GM21526 (cell line): ENCODE data around the gene ARHGEF37.

ENCODE experiments used
- ATAC-seq: cut with Tn5 transposase; IDR thresholded peaks from one replicate; pipeline ENCODE4 v1.9.1; 2021; ENCODE audit warnings: moderate library complexity; ENCODE audit not compliant: unreplicated experiment, low FRiP score

ARHGEF37 gene

DNA sequence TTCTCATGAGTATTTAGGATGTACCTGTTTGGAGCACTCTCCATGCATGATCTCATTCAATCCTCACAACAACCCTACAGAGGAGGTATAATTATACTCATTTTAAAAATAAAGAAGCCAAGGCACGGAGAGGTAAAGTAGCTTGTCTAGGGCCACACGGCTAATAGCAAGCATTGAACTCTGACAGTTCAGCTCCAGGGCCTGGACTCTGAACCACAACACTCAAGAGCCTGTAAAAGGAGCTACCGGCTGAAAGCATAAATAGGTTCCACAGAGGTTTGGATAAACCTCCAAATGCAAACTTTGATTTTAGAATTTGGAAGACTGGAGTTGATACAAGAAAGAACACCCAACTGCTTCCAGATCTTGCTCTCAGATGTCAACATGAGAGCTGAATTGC lies 41.2 kb downstream of the ARHGEF37 start:
- ATAC-seq: no peak

DNA sequence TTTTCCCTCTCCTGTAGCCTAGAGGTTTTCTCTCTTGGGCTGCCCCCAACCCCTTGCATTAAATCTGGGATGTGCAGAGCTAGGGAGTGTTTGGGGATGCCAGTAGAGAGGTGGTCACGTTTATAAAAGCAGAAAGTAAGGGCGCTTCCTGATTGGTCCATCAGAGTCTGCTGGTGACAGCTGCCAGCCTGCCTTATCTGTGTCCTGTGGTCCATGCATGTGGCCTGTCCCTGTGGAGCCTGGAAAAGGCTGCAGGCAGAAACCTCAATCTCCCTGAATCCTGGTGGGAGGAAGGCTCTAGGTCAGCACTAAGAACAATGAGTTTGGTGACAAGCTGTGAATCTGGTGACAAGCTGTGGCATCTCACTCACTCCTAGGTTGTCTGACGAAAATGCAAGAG lies 42.2 kb downstream of the ARHGEF37 start:
- ATAC-seq: no peak

DNA sequence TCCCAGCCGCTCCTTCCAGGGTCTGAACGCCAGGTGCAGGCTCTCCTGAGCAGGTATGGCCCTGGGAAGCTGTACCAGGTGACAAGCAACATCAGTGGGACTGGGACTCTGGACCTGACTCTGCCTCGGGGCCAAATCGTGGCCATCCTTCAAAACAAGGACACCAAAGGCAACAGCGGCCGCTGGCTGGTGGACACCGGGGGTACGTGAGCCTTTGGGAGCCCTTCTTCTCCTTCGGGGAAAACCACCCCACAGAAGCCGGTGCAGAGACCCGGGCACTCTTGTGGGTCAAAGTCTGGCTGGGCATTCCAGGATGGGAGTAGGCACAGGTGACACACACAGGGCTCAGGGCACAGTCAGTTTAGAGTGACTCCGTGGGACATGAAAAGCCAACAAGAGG lies 45.8 kb downstream of the ARHGEF37 start:
- ATAC-seq: no peak

DNA sequence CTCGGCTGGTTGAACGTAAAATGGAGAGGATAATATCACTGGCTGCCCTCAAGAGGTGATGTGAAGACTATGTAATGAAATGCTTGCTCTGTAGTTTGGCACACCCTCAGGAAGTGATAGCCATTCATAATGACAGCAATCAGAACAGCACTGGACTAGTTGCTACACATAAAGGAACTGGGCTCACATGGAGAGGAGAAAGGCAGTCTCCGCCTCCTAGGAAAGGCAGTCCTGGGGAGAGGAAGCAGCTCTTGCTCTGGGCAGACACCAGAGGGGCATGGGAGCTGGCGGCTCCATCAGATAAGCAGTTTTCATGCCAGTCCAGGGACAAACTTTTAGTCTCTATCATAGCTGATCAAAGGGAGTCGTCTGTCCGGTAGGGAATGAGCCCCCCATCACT lies 46.9 kb downstream of the ARHGEF37 start:
- no peak for ATAC-seq

DNA sequence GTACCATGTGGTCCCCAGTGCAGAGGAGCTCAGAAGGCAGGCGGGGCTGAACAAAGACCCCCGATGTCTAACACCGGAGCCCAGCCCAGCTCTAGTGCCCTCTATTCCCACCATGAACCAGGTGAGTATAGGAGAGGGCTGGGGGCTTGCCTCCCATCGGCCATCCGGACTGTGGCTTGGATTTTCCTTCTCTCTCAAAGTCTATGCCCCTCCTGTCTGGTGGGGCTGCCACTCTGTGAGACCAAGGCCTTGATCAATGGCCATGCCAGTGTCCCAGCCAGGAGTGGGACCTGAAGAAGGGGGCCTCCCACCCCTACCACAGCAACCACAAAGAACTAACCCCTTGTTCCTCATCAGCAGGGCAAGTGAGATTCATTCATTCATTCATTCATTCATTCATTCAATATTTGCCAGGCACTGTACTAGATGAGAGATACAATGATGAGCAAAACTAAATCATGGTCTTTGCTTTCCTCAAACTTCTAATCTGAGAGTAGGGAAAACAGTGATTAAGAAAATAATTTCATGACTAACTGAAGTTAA lies 47.6 kb downstream of the ARHGEF37 start:
- no peak for ATAC-seq

DNA sequence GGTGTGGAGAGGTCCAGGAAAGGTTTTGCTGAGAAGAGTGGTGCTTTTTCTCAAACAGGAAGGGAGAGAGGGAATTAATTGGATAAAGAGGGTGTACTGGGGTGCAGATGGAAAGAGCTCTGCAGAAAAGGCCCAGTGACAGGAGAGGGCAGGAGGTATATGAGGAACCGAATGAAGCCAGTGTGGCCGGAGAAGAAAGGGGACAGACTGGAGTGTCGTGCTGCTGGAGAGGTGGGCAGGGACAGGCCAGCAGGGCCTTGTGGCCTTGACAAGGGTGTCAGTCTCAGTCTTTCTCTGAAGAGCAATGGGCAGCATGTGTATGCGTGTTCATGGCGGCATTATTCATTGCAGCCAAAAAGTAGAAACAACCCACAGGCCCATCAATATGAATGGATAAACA lies 48.1 kb downstream of the ARHGEF37 start:
- no peak for ATAC-seq

DNA sequence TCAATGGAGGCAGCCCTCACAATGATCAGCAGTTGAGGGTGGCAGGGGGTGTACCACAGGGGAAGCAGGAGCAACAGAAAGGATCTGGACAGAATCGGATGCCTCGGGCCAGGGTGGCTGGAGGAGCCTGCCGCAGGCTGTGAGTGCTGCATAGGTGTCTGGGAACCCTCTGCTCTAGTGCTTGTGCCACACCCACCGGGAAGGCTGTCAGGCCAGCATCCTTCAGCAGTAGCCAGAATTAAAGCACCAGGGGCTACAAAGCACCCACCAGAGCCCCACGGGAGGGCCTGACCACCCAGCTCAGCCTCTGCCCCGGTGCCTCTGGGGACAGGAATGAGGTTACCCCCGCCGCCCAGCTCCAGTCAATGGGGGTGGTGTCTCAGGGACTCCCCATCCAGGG lies 49.0 kb downstream of the ARHGEF37 start:
- no peak for ATAC-seq

DNA sequence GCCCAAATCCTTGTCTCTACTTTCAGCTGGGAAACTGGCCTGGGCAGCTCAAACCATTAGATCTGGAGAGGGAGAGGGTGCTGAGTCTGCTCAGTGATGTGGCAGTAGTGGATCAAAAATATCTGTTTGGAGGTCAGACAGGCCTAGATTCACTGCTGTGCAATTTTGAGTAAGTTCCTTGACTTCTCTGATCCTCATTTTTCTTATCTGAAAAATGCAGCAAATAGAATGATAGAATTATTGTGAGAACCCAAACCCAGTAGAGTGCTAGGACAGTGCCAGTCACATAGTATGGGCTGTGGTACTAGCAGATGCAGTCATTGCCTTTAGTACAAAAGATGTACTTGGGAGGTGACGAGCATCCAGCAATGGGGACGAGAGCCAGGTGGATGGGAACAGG lies 50.2 kb downstream of the ARHGEF37 start:
- no peak for ATAC-seq

DNA sequence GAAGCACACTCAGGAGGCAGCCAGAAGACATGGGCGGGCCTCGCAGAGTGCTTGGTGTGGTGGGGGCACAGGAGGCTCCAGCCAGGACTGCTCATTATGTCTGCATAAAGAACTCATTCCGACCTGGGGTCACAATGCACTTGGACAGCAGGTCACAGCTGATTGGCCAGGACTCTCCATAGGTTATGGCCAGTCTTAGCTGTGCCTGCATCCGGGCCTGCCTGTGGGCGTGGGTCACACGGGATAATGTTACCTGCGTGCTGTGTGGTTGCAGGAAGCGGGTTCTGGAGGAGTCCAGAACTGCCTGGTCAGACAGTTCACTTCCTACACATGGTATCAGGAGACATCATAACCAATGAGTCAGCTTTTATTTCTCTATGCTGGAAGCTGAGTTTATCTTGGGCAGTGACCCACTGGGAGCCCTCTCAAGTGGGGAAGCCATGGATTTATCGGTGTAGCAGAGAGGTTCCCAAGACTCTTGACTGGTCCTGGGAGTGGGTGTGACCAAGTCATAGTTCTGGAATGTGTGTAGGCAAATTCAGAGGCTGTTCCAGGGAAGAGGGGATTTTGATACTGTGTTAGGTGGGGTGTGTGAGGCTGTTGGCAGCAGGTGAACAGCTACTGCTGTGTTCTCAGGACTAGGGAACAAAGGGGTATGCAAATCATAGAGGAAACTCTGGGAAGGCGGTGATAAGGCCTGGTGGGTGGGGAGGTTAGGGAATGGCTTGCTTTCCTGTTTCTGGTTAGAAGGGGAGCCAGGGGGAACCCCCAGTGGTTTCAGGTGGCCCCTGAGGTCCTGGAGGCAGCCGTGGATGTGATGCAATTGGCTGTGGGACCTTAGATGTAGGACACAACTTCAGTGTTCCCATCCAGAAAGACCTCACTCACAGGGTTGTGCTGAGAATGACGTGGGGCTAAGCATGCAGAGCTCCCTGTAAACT lies 51.3 kb downstream of the ARHGEF37 start:
- ATAC-seq: no peak

DNA sequence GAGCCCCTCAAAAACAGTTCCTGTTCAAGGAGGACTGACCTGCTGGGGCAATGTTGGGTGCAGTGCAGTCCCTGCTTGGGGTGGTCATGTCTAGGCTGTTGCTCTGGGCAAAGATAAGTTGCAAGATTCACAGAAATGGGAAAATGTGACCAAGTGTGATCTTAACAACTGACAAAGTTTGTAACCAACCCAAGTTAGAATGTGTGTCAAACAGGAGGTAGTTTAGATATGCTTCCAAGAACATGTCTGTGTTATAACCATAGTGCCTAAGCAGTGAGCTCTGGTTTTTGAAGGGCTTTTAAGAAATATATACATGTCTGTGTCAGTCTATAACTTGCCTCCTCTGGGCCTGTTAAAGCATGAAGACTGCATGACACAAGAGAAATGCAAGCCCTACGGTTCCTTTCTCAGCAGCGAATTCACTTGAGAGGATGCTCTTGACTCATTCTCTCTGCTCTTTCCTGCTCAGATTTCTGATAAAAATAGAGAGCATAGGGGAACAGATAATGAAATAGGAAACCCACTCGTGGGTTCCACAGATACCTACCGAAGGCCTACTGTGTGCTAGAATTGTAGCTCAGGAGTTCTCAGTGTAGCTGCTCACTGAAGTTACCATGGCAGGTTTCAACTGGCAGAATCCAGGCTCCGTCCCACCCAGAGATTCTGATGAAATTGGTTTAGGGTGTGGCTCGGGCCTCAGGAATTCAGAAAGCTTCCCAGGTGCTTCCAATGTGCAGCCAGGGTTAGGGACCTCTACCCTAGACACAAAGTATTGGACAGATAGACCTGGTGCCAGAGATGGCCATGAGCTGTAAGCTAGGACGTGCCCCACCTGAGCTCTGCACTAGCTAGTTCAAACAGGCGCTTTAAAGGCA lies 52.4 kb downstream of the ARHGEF37 start:
- ATAC-seq: no peak

DNA sequence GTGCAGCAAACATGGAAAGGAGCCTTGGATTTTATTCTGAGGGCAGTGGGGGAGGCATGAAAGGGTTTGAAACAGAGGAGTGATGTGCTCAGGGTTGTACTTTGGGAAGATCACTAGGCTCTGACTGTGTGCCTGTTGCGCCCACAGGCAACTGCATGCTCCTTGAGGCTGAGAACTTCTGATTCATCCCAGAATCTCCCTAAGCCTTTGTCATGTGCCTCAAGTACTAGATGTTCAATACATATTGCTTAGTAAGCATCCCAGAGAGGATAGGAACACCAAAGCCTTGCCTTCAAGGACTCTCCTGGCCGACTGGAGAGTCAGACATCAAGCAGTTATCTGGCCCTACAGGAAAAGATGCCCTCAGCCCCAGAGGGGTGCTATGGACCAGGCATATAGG lies 54.1 kb downstream of the ARHGEF37 start:
- ATAC-seq: no peak

DNA sequence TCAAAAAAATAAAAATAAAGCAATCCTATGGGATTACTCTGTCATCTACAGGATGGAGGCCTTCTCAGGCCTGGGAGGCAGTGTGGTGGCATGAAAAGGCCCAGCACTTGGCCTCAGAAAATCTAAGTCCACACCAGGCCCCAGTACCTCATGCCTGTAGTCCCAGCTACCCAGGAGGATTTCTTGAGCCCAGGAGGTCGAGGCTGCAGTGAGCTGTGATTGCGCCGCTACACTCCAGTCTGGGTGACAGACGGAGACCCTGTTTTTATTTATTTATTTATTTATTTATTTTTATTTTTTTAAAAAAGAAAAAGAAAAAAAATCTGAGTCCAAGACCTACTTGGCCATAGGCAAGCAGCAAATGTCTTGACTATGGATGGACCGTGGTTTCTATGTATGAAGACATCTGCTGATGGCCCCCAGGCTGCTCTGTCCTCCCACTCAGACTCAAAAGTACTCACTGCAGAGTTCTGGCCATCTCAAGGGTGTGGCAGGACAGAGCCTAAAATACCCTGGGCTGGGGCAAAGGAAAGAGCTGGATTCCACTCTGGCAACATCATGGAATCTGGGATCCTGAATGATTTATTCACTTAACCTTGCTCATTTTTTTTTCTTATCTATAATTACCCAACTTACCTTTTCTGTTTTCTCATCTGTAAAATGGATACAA lies 55.0 kb downstream of the ARHGEF37 start:
- no peak for ATAC-seq

DNA sequence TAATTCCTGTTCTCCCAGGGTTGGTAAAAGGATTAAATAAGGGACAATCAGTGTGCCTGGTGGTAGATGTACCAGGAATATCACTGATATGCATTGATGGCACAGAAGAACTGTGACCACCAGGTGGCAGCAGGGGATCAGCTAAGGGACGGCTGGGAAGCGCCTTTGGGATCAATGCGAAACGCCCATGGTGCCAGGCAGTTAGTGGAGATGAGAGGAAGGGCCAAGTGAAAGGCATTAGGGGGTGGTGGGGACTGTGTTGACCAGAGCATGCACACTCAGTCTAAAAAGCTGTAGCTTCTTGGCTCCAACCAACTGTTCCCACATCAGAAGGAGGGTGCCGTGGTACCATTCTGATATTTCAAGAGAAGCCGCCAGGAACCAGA lies 55.6 kb downstream of the ARHGEF37 start:
- ATAC-seq: no peak

DNA sequence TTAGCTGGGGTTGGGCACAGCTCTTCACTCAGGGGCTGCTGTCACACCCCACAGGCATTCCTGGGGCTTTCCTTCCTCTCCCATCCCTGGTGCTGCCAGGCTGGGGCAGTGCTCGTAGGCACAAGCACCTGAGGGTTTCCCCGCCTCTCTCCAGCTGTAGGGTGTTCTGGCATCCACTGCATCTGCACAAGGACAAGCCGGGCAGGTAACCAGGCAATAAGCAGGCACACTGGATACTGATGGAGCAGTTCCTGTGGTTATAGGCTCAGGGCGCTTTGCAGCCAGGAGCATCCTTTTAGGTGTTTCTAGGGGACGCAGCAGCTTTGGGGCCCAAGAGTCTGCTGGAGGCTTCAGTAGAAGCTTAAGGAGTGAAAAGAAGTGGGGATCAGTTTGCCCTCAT lies 56.8 kb downstream of the ARHGEF37 start:
- ATAC-seq: no peak

DNA sequence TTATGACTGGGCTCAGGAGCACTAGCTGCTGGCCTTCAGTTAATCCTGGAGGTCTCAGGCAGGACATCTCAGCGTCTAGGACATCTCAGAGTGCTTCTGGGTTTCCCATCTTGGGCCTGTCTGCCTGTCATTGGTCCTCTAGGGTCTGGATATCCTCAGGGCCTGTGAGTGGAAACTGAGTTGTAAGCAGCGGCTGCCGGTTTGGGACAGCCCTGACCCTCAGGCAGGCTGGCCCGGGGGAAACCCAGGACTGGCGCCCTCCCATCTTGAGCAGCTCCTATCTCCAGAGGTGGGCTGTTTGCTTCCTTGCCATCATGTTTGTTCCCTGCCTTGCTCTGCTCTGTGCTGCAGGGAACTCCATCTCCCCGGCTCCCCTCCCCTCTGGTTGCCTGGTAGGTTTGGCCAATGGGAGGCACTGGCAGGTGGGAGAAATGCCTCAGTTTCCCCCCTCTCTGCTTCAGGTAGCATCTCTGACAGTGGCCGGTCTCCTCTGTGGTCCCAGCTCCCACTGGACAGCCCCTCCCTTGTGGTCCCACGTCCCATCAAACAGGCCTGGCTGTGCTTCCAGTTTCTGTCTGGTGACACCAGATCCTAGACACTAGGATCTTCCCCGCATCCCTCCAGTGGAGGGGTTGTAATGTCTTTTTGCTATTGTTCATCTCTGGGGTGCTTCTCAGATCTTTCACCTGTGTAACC lies 57.4 kb downstream of the ARHGEF37 start:
- ATAC-seq: no peak

DNA sequence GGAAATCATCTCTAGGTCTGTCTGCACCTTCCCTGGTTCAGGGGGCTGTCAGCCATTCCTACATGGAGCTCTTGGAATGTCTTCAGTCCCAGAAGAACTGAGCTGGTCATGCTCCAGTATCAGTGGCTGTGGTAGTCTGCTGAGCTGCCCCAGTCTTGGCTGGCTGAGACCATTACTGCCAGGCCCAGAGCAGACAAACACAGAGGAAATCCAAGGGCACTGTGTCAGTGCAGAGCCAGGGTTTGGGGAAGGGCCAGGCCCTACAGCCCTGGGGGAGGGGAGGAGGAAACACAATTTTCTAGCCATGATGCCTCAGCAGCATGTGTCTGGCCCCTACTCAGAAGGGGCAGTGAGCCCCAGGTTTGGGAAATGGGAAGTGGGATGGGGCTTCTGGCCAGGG lies 58.4 kb downstream of the ARHGEF37 start:
- ATAC-seq: no peak

DNA sequence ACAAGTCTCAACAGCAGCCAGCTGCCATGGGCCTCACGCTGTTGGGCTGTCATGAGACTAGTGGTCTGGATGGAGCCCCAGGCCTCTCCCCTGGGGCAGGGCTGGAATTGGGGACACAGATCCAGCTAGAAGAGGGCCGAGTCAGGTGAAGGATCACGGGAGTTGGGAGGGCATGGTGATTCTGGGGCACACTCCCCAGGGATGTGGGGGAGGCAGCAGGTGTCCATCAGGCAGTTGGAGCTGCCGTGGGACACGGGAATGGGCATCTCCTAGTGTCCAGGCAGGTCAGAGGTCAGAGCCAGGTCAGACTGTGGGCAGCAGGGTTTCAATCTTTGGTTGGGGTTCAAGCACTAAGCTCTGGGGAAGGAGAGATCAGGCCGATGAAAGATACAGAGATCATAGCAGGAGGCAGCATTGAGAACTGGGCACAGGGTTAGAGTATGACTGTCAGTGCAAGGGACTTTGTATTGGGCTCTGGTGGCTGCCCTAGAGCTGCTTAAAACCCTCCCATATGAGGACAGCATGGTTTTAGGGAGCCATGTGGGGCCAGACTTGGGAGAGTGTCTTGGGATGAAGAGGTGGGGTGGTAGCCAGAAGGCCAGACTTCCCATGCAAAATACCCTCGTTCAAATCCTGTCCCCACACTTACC lies 59.2 kb downstream of the ARHGEF37 start:
- no peak for ATAC-seq

DNA sequence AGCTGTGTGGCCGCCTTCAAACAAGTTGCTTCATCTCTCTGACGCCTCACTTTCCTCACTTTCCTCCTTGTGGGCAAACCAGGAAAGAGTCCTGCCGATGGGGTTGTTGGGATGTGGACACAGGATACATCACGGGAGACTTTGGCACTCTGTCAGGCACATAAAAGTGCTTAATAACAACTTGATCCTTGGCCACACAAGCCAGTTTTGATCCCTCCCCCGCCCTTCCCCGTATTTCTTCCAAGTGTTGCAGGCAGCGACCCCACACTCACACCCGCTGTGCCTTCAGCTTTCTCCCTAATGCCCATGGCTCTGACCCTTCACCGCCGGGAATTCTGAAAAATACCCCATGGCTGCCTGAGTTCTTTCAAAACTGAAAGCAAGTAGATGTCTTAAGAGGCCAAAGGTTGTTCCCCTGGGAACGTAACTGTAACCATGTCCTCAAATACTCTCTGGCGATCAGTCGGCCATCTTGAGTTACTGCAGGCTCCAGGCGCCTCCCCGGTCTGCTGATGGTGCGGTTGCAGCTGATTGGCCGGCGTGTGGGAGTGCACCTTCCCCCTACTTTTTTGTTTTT lies 59.8 kb downstream of the ARHGEF37 start:
- ATAC-seq: no peak

DNA sequence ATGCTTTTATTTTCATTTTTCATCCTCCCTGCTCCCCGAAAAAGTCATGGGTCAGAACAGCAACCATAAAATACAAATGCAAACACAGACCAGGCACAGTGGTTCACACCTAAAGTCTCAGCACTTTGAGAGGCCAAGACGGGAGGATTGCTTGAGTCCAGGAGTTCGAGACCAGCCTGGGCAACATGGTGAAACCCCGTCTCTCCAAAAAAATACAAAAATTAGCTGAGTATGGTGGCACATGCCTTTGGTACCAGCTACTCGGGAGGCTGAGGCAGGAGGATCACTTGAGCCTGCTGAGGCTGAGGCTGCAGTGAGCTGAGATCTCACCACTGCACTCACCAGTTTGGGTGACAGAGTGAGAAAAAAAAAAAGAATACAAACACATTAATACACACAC lies 60.3 kb downstream of the ARHGEF37 start:
- no peak for ATAC-seq
